IMR-90 (cell line): ENCODE measurements around the gene ARHGEF6. TPM values are rescaled to one million over a fixed set of nuclear protein-coding genes. Genes with fewer than 3 reads are reported as not detected.

ENCODE experiments used
- ATAC-seq: fragments of 200-7000 bp; cut with Tn5 transposase; 2 replicates; pipeline ENCODE4 v1.9.1; 2020; ENCODE audit warnings: low read depth, mild to moderate bottlenecking, moderate library complexity
- BruUV-seq: library from RNA; stranded (reverse); fragments of 400-500 nt; replicated peaks from 2 replicates; lab custom pipeline; 2021; lab: Mats Ljungman, UMichigan
- CTCF ChIA-PET: fragments of 300-600 bp; formaldehyde crosslinking; extraction: SDS; loops from one replicate; lab custom pipeline; 2021; ENCODE audit warnings: antibody characterized with exemption; lab: Yijun Ruan, JAX
- POLR2A ChIA-PET: fragments of 300-600 bp; sonication (Branson Sonifier 250); formaldehyde crosslinking; loops from one replicate; lab custom pipeline; 2022; ENCODE audit warnings: antibody characterized with exemption; ENCODE audit not compliant: unreplicated experiment; lab: Charles Lee
- DNase-seq: peaks from one replicate; pipeline ENCODE4 v3.0.0; 2013
- H2AFZ ChIP-seq: replicated peaks from 2 replicates; pipeline ENCODE3; 2013; ENCODE audit warnings: low read length, mild to moderate bottlenecking; ENCODE audit not compliant: poor library complexity
- H2AK5ac ChIP-seq: 2 replicates; pipeline ENCODE4 v1.6.1; 2013; ENCODE audit warnings: low read depth, low read length, inconsistent platforms
- H2AK9ac ChIP-seq: replicated peaks from 2 replicates; pipeline ENCODE3; 2013; ENCODE audit warnings: mild to moderate bottlenecking, low read depth, low read length, moderate library complexity; ENCODE audit not compliant: poor library complexity
- H2BK120ac ChIP-seq: 2 replicates; pipeline ENCODE4 v1.6.1; 2013; ENCODE audit warnings: low read depth, low read length, inconsistent platforms
- H2BK15ac ChIP-seq: 3 replicates; pipeline ENCODE4 v1.6.1; 2013; ENCODE audit warnings: low read depth, low read length, inconsistent platforms
- H2BK20ac ChIP-seq: 2 replicates; pipeline ENCODE4 v1.6.1; 2013; ENCODE audit warnings: low read depth, mild to moderate bottlenecking, inconsistent platforms, low read length, moderate library complexity
- H2BK5ac ChIP-seq: 2 replicates; pipeline ENCODE4 v1.6.1; 2013; ENCODE audit warnings: mild to moderate bottlenecking, low read depth, low read length, inconsistent platforms; ENCODE audit not compliant: poor library complexity, severe bottlenecking
- H3K14ac ChIP-seq: replicated peaks from 2 replicates; pipeline ENCODE4 v1.6.1; 2013; ENCODE audit warnings: low read depth, low read length, inconsistent platforms
- H3K18ac ChIP-seq: 2 replicates; pipeline ENCODE4 v1.6.1; 2013; ENCODE audit warnings: low read depth, low read length, control low read depth
- H3K23ac ChIP-seq: 2 replicates; pipeline ENCODE4 v1.6.1; 2013; ENCODE audit warnings: low read depth, low read length, inconsistent platforms
- H3K27ac ChIP-seq: 2 replicates; pipeline ENCODE4 v1.5.1; 2013; ENCODE audit warnings: mild to moderate bottlenecking, control low read depth, low read length; ENCODE audit not compliant: insufficient read depth
- H3K27me3 ChIP-seq: 2 replicates; pipeline ENCODE4 v1.6.1; 2013; ENCODE audit warnings: low read length; ENCODE audit not compliant: control insufficient read depth, insufficient read depth
- H3K36me3 ChIP-seq: 2 replicates; pipeline ENCODE4 v1.6.1; 2013; ENCODE audit warnings: low read length, mixed read lengths; ENCODE audit not compliant: control insufficient read depth, insufficient read depth
- H3K4ac ChIP-seq: 2 replicates; pipeline ENCODE4 v1.6.1; 2013; ENCODE audit warnings: low read depth, low read length, inconsistent platforms
- H3K4me1 ChIP-seq: 2 replicates; pipeline ENCODE4 v1.6.1; 2013; ENCODE audit warnings: low read length, mixed read lengths; ENCODE audit not compliant: control insufficient read depth, insufficient read depth
- H3K4me2 ChIP-seq: 2 replicates; pipeline ENCODE4 v1.6.1; 2013; ENCODE audit warnings: low read depth, mild to moderate bottlenecking, control low read depth, low read length, moderate library complexity
- H3K4me3 ChIP-seq: 2 replicates; pipeline ENCODE4 v1.5.1; 2013; ENCODE audit warnings: low read depth, mild to moderate bottlenecking, control low read depth, low read length, moderate library complexity; ENCODE audit not compliant: insufficient read depth
- H3K56ac ChIP-seq: 2 replicates; pipeline ENCODE4 v1.6.1; 2013; ENCODE audit warnings: low read length, inconsistent platforms; ENCODE audit not compliant: insufficient read depth; ENCODE audit errors: extremely low read depth
- H3K79me1 ChIP-seq, 2 experiments: 2 replicates each; pipeline ENCODE4 v1.6.1; 2013; ENCODE audit warnings: low read length in 2 of 2, inconsistent platforms in 1 of 2, low read depth in 1 of 2
- H3K9ac ChIP-seq: 2 replicates; pipeline ENCODE4 v1.6.1; 2013; ENCODE audit warnings: low read depth, low read length, control low read depth
- H3K9me1 ChIP-seq: 2 replicates; pipeline ENCODE4 v1.6.1; 2013; ENCODE audit warnings: low read length, inconsistent platforms; ENCODE audit not compliant: insufficient read depth
- H3K9me3 ChIP-seq: 2 replicates; pipeline ENCODE4 v1.6.1; 2013; ENCODE audit warnings: low read length; ENCODE audit not compliant: control insufficient read depth, insufficient read depth
- H4K20me1 ChIP-seq: 2 replicates; pipeline ENCODE4 v1.6.1; 2013; ENCODE audit warnings: low read length, inconsistent platforms; ENCODE audit not compliant: insufficient read depth
- H4K5ac ChIP-seq: 2 replicates; pipeline ENCODE4 v1.6.1; 2013; ENCODE audit warnings: mild to moderate bottlenecking, low read depth, low read length, control low read depth
- H4K8ac ChIP-seq, 2 experiments: 2 replicates each; pipeline ENCODE4 v1.6.1; 2013; ENCODE audit warnings: low read depth in 2 of 2, low read length in 2 of 2, control low read depth in 1 of 2, inconsistent platforms in 1 of 2
- H4K91ac ChIP-seq: 2 replicates; pipeline ENCODE4 v1.6.1; 2013; ENCODE audit warnings: low read depth, low read length, inconsistent platforms; ENCODE audit not compliant: insufficient read depth
- CEBPB ChIP-seq: IDR thresholded peaks from 2 replicates; pipeline ENCODE4 v1.6.1; 2012; ENCODE audit warnings: low read depth, low read length, improper control_type of control experiment
- CHD1 ChIP-seq: IDR thresholded peaks from 2 replicates; pipeline ENCODE4 v1.6.1; 2012; ENCODE audit warnings: low read depth, low read length, improper control_type of control experiment
- MAFK ChIP-seq: IDR thresholded peaks from 2 replicates; pipeline ENCODE4 v1.6.1; 2012; ENCODE audit warnings: low read depth, low read length, improper control_type of control experiment
- MAZ ChIP-seq: IDR thresholded peaks from 2 replicates; pipeline ENCODE4 v1.6.1; 2012; ENCODE audit warnings: low read depth, mild to moderate bottlenecking, low read length, improper control_type of control experiment, moderate library complexity, borderline replicate concordance
- NFE2L2 ChIP-seq: fragments of 150-350 bp; IDR thresholded peaks from 2 replicates; pipeline ENCODE4 v1.6.1; 2016; ENCODE audit warnings: low read depth, mild to moderate bottlenecking, low read length
- POLR2A ChIP-seq: IDR thresholded peaks from 2 replicates; pipeline ENCODE4 v1.6.1; 2012; ENCODE audit warnings: mild to moderate bottlenecking, low read depth, low read length
- RAD21 ChIP-seq: IDR thresholded peaks from 2 replicates; pipeline ENCODE4 v1.6.1; 2012; ENCODE audit warnings: low read length, improper control_type of control experiment
- RCOR1 ChIP-seq: IDR thresholded peaks from 2 replicates; pipeline ENCODE4 v1.6.1; 2012; ENCODE audit warnings: mild to moderate bottlenecking, low read length, improper control_type of control experiment; ENCODE audit not compliant: insufficient replicate concordance
- RFX5 ChIP-seq: IDR thresholded peaks from 2 replicates; pipeline ENCODE4 v1.8.0; 2012; ENCODE audit warnings: low read depth, mild to moderate bottlenecking, low read length, moderate library complexity
- SMC3 ChIP-seq: fragments of 150-350 bp; IDR thresholded peaks from 2 replicates; pipeline ENCODE4 v1.6.1; 2016; ENCODE audit warnings: low read depth, mild to moderate bottlenecking, antibody characterized with exemption, low read length, moderate library complexity
- WGBS, 2 experiments: methylation state at CpG; one replicate each; pipeline versions ENCODE4 v1.1.5 to v1.1.7; 2013; ENCODE audit warnings: missing lambda C conversion rate in 2 of 2; ENCODE audit not compliant: insufficient read length in 1 of 2; ENCODE audit errors: extremely low coverage in 2 of 2; 5-methylcytosine and 5-hydroxymethylcytosine counted together
- dilution Hi-C: fragments of 300-500 bp; cut with HindIII; formaldehyde crosslinking; loops from one replicate; pipeline ENCODE4 v1.14.3; 2018; ENCODE audit warnings: low sequenced_read_pairs; ENCODE audit not compliant: unreplicated experiment
- in situ Hi-C: fragments of 300-500 bp; cut with MboI; formaldehyde crosslinking; loops from 3 replicates; pipeline ENCODE4 v1.14.3; 2019; ENCODE audit warnings: low sequenced_read_pairs, inconsistent platforms, mixed read lengths
- intact Hi-C: fragments of 100-400 bp; cut with micrococcal nuclease; formaldehyde crosslinking; loops from 2 replicates; pipeline ENCODE4 v1.10.0; 2022
- polyA plus RNA-seq, 3 experiments: library from polyadenylated mRNA; depleted of rRNA; stranded (reverse); fragments of >200 nt; gene quantifications; 2 replicates each; pipeline ENCODE4 v1.2.3, GENCODE V29; 2012; ENCODE audit warnings: low replicate concordance in 1 of 3
- total RNA-seq: library from RNA; depleted of rRNA; stranded (reverse); fragments of >200 nt; gene quantifications from 2 replicates; pipeline ENCODE4 v1.2.3, GENCODE V29; 2012

ARHGEF6 gene
- total and polyA plus RNA-seq, 2 of the 4 experiments (the other 2 are of a cell fraction), result 2.1 to 2.7 TPM

- DNase-seq (no peak), ATAC-seq (no peak)
- H3K9ac ChIP-seq, result no peak overlapping the region
- no peak overlapping the region for H2BK5ac ChIP-seq
- no peak overlapping the region for H3K18ac ChIP-seq
- no peak overlapping the region for H4K5ac ChIP-seq
- no TSS peak for BruUV-seq
- no peak overlapping the region for H2AK5ac ChIP-seq
- WGBS, 2 experiments, result no CpG with 5 or more reads among the region's 4 CpGs
- H3K79me1 ChIP-seq, result no peaks in the 10 kb centered on the region
- ChIA-PET CTCF (no interaction called here), POLR2A (no interaction called here)
- no peaks in the 10 kb centered on the region for H3K27me3 ChIP-seq
- H2AFZ ChIP-seq, result no peak overlapping the region
- no peaks in the 10 kb centered on the region for H3K9me1 ChIP-seq
- H3K36me3 ChIP-seq, result no peaks in the 10 kb centered on the region
- no peaks in the 10 kb centered on the region for H3K4me1 ChIP-seq
- H3K56ac ChIP-seq, result no peak overlapping the region
- H3K23ac ChIP-seq, result no peak overlapping the region
- H3K4me3 ChIP-seq, result no peak overlapping the region
- dilution Hi-C loops, result no loop called here
- H3K9me3 ChIP-seq, result no peaks in the 10 kb centered on the region
- no peak overlapping the region for H4K91ac ChIP-seq
- intact Hi-C loops, result loop anchor here (10.0 kb wide), 3 partner anchors 187 to 537 kb away; no protein-coding TSS in a partner anchor
- H4K8ac ChIP-seq, result no peak overlapping the region
- no peak overlapping the region for H2AK9ac ChIP-seq
- no peak overlapping the region for H2BK20ac ChIP-seq
- H3K27ac ChIP-seq, result no peak overlapping the region
- no peak overlapping the region for H2BK120ac ChIP-seq
- no peak overlapping the region for H3K14ac ChIP-seq
- no peak overlapping the region for H2BK15ac ChIP-seq
- TF ChIP-seq CHD1 (no peak), CEBPB (no peak), RCOR1 (no peak), RAD21 (no peak), MAZ (no peak), POLR2A (no peak), NFE2L2 (no peak), SMC3 (no peak), MAFK (no peak), RFX5 (no peak)
- H3K4me2 ChIP-seq, result no peak overlapping the region
- no peaks in the 10 kb centered on the region for H4K20me1 ChIP-seq
- in situ Hi-C loops, result no loop called here
- H3K4ac ChIP-seq, result no peak overlapping the region
Measured at GRCh38 chrX:136692271-136692670, 88.5 kb downstream of the ARHGEF6 start.
